Measurements from ENCODE around the gene STAG3. TPM values are rescaled to one million over a fixed set of nuclear protein-coding genes. Genes with fewer than 3 reads are reported as not detected.

Gene STAG3
- total and polyA plus RNA-seq, 10 of the 15 experiments (the other 5 are each of a cell fraction or from before 2014, with no cell fraction given): 73.0 to 306 (median 120) TPM

GRCh38 chr7:100177045-100178001 is at the start of gene STAG3, which contains the start of gene GPC2 (continued):
- TF ChIP-seq ZZZ3 (IDR thresholded peaks at IDR 0.05; ENCODE audit: control insufficient read depth, insufficient read length, low read depth): no peak
- no peak for TF ChIP-seq SRF (IDR thresholded peaks at IDR 0.05; ENCODE audit: low read depth in 2 of 2, low read length in 2 of 2)
- no peak for TF ChIP-seq CHD4 (IDR thresholded peaks at IDR 0.05)
- 0 out of 2 replicates have a peak, but pooled peaks have one; percentile 37 for TF ChIP-seq HDGF (IDR thresholded peaks at IDR 0.05)
- no peak for TF ChIP-seq ZNF274 (IDR thresholded peaks at IDR 0.05; ENCODE audit: insufficient read depth, insufficient read length)
- no peak for TF ChIP-seq BMI1 (IDR thresholded peaks at IDR 0.05; ENCODE audit: borderline replicate concordance)
- TF ChIP-seq CHD1 (IDR thresholded peaks at IDR 0.05; ENCODE audit: low read depth, low read length): no peak
- TF ChIP-seq CEBPZ (IDR thresholded peaks at IDR 0.05; ENCODE audit: low read depth, low read length): no peak
- no peak for TF ChIP-seq BCL11A (IDR thresholded peaks at IDR 0.05; ENCODE audit: low read depth, low read length)
- TF ChIP-seq FOXM1 (IDR thresholded peaks at IDR 0.05; ENCODE audit: low read depth, low read length): no peak
- no peak for TF ChIP-seq IRF4 (IDR thresholded peaks at IDR 0.05; ENCODE audit: low read depth, low read length)
- no peak for TF ChIP-seq REST (IDR thresholded peaks at IDR 0.05; ENCODE audit: low read depth, low read length)
- TF ChIP-seq IKZF1 (conservative IDR thresholded peaks at IDR 0.05): no peak
- no peak for TF ChIP-seq POLR2AphosphoS2 (IDR thresholded peaks at IDR 0.05; ENCODE audit: low read depth, low read length)
- TF ChIP-seq ETV6 (conservative IDR thresholded peaks at IDR 0.05 in 1 of 2, IDR thresholded peaks at IDR 0.05 in 1 of 2; ENCODE audit: borderline replicate concordance in 1 of 2, low read depth in 1 of 2): no peak
- TF ChIP-seq SKIL (IDR thresholded peaks at IDR 0.05; ENCODE audit: low read depth, poor library complexity, severe bottlenecking): no peak
- no peak for TF ChIP-seq TCF7 (IDR thresholded peaks at IDR 0.05; ENCODE audit: borderline replicate concordance)
- TF ChIP-seq USF2 (IDR thresholded peaks at IDR 0.05; ENCODE audit: borderline replicate concordance, low read depth, low read length): no peak; the same call in 1 of the 2 replicates
- TF ChIP-seq MXI1 (IDR thresholded peaks at IDR 0.05; ENCODE audit: low read depth, low read length): no peak
- no peak for TF ChIP-seq PAX5 (IDR thresholded peaks at IDR 0.05; ENCODE audit: borderline replicate concordance, low read depth, low read length)
